ENCODE results near the gene GJB6. TPM values are rescaled to one million over a fixed set of nuclear protein-coding genes. Genes with fewer than 3 reads are reported as not detected.

The GJB6 gene
- total and polyA plus RNA-seq, 2 experiments from 2014 or later = not detected

DNA sequence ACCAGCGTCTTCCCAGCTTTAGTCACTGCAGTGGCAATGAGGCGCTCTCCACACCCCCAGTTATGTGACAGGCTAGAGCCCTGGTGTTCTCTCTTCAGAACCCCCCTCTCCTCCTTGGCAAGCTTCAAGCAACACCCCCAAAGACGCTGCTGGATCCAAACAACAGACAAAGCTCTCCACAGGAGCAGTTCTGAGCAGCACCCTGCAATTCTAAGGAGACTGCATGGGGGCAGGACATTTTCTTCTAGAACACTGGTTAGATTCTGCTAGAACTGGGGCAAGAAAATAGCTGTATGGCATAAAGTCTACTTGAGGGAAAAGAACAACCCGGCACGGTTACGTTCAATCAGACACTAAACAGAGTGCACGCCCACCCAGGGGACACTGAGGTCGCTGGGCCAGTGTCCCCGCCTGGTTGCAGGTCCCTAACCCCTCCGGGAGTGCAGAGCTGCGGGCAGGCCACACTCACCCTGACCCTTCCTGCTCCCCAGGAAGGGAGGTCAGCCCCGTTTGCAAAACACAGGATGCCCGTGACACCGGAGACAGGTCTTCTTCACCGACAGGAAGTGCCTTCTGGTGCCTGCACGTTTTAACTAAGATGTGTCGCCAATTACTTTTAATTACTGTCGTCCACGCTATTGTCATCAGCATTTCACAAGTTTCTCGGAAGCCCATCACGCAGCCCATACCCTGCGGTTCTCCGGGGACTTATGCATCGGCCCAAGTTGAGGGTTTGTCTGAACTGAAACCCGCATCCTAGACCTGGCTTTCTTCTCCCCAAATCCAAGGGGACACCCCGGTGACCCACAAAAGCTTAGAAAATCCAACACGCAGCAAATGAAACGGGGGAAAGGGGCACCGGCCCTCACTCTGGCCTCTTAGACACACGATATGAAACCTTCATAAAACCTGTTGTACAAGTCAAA lies 943 bp downstream of the GJB6 start:
- H3K4me1 Mint-ChIP-seq = peaks cover 11% of the 10 kb centered on the region
- H3K36me3 Mint-ChIP-seq (ENCODE audit: low read depth) = no peaks in the 10 kb centered on the region
- Histone ChIP-seq H3F3A (replicated peaks; ENCODE audit: low read depth) (no peaks in the 10 kb centered on the region), H3K4me3 (peak overlapping the region; percentile 69), H3K36me3 (ENCODE audit: insufficient read depth) (no peaks in the 10 kb centered on the region), H4K20me1 (replicated peaks; ENCODE audit: insufficient read depth) (peaks cover 5% of the 10 kb centered on the region; the same call in 1 of the 2 replicates), H3K79me2 (replicated peaks; ENCODE audit: insufficient read depth) (no peaks in the 10 kb centered on the region), H3K4me1 (ENCODE audit: insufficient read depth) (peaks cover 9% of the 10 kb centered on the region; the same call in 1 of the 2 replicates), H3K4me2 (peak overlapping the region; percentile 89), H3K27ac (ENCODE audit: low read depth) (no peak overlapping the region), H3K9me2 (ENCODE audit: insufficient read depth) (no peaks in the 10 kb centered on the region), H2AFZ (peak overlapping the region; percentile 84), H3K27me3 (ENCODE audit: insufficient read depth) (peaks cover 79% of the 10 kb centered on the region)
- H3K9me3 Mint-ChIP-seq = no peaks in the 10 kb centered on the region
- no peak overlapping the region for H3K27ac Mint-ChIP-seq
- DNase-seq (ENCODE audit: low spot score) = peak; percentile 48
- peaks cover 54% of the 10 kb centered on the region for H3K27me3 Mint-ChIP-seq (ENCODE audit: insufficient read depth, low read depth, poor library complexity)
- peak overlapping the region; percentile 73 for H3K4me3 Mint-ChIP-seq
- TF ChIP-seq POLR2AphosphoS5 (IDR thresholded peaks at IDR 0.05; ENCODE audit: low read depth) = 0 out of 2 replicates have a peak, but pooled peaks have one; percentile 31
- TF ChIP-seq EZH2 (IDR thresholded peaks at IDR 0.05; ENCODE audit: low read depth, unreplicated experiment) = peak; percentile 87
- TF ChIP-seq REST (IDR thresholded peaks at IDR 0.05; ENCODE audit: unreplicated experiment) = no peak
- peak; percentile 49 for ATAC-seq

GRCh38 chr13:20227730-20228129 lies 4.4 kb downstream of the GJB6 start:
- Histone ChIP-seq H2AFZ (no peak overlapping the region), H3K4me1 (ENCODE audit: insufficient read depth) (peaks cover 9% of the 10 kb centered on the region; the same call in 1 of the 2 replicates), H3K4me2 (no peak overlapping the region), H3F3A (replicated peaks; ENCODE audit: low read depth) (no peaks in the 10 kb centered on the region), H3K27me3 (ENCODE audit: insufficient read depth) (peaks cover 50% of the 10 kb centered on the region), H3K36me3 (ENCODE audit: insufficient read depth) (no peaks in the 10 kb centered on the region), H3K79me2 (replicated peaks; ENCODE audit: insufficient read depth) (no peaks in the 10 kb centered on the region), H3K27ac (ENCODE audit: low read depth) (no peak overlapping the region), H3K4me3 (no peak overlapping the region), H4K20me1 (replicated peaks; ENCODE audit: insufficient read depth) (0 out of 2 replicates have a peak, but pooled peaks cover 5% of the 10 kb centered on the region), H3K9me2 (ENCODE audit: insufficient read depth) (no peaks in the 10 kb centered on the region)
- Mint-ChIP-seq H3K4me3 (no peak overlapping the region), H3K36me3 (ENCODE audit: low read depth) (no peaks in the 10 kb centered on the region), H3K27me3 (ENCODE audit: insufficient read depth, low read depth, poor library complexity) (peaks cover 32% of the 10 kb centered on the region), H3K4me1 (peaks cover 11% of the 10 kb centered on the region), H3K9me3 (no peaks in the 10 kb centered on the region), H3K27ac (no peak overlapping the region)
- DNase-seq (ENCODE audit: low spot score) = no peak
- no peak for ATAC-seq
- TF ChIP-seq STAT1 (IDR thresholded peaks at IDR 0.05; ENCODE audit: unreplicated experiment) = no peak
- TF ChIP-seq ZNF114 (CRISPR knock-in tag; IDR thresholded peaks at IDR 0.05) = no peak
- no peak for TF ChIP-seq JUNB (IDR thresholded peaks at IDR 0.05; ENCODE audit: unreplicated experiment)
- no peak for TF ChIP-seq ZNF462 (CRISPR knock-in tag; IDR thresholded peaks at IDR 0.05)
- no peak for TF ChIP-seq POLR2AphosphoS5 (IDR thresholded peaks at IDR 0.05; ENCODE audit: low read depth)
- no peak for TF ChIP-seq CTCF (conservative IDR thresholded peaks at IDR 0.05; ENCODE audit: low read depth in 2 of 2)
